Measurements from ENCODE around the gene ADAMTS3. TPM values are rescaled to one million over a fixed set of nuclear protein-coding genes. Genes with fewer than 3 reads are reported as not detected.

Gene ADAMTS3
- total RNA-seq, 2 donors from 2014 or later, result 1.2 to 2.8 TPM

GRCh38 chr4:72507860-72508419, 61.1 kb downstream of the ADAMTS3 start:
- no peaks in the 10 kb centered on the region for H3K36me3 ChIP-seq
- no peak overlapping the region for H3K4me3 ChIP-seq
- no peaks in the 10 kb centered on the region for H3K4me1 ChIP-seq
- H3K27me3 ChIP-seq, result no peaks in the 10 kb centered on the region
- H3K9me3 ChIP-seq, result peaks cover 0 to 9% of the 10 kb centered on the region in 2 donors
- no peak for DNase-seq (ENCODE audit: low spot score)
- H3K27ac ChIP-seq, result no peak overlapping the region
- no peak for TF ChIP-seq CTCF (IDR thresholded peaks at IDR 0.05)

- Histone ChIP-seq H3K4me1 (no peaks in the 10 kb centered on the region), H3K27ac (no peak overlapping the region), H3K27me3 (no peaks in the 10 kb centered on the region)
Observed at GRCh38 chr4:72507167-72507566, 61.9 kb downstream of the ADAMTS3 start.

GRCh38 chr4:72505314-72505744, 63.7 kb downstream of the ADAMTS3 start:
- TF ChIP-seq CTCF (IDR thresholded peaks at IDR 0.05), result peak; percentile 37 to 78
- peaks cover 0 to 14% of the 10 kb centered on the region in 2 donors for H3K9me3 ChIP-seq
- no peaks in the 10 kb centered on the region for H3K27me3 ChIP-seq
- no peaks in the 10 kb centered on the region for H3K36me3 ChIP-seq
- no peak for DNase-seq (ENCODE audit: low spot score)
- H3K27ac ChIP-seq, result no peak overlapping the region
- H3K4me1 ChIP-seq, result no peaks in the 10 kb centered on the region
- no peak overlapping the region for H3K4me3 ChIP-seq

More at GRCh38 chr4:72507167-72507566, 61.9 kb downstream of the ADAMTS3 start:
- DNase-seq (ENCODE audit: low spot score), result no peak
- no peak for TF ChIP-seq CTCF (IDR thresholded peaks at IDR 0.05)
- H3K9me3 ChIP-seq, result peaks cover 0 to 9% of the 10 kb centered on the region in 2 donors
- no peak overlapping the region for H3K4me3 ChIP-seq
- H3K36me3 ChIP-seq, result no peaks in the 10 kb centered on the region

GRCh38 chr4:72500214-72500613, 68.8 kb downstream of the ADAMTS3 start:
- H3K27me3 ChIP-seq, result no peaks in the 10 kb centered on the region
- no peak for TF ChIP-seq CTCF (IDR thresholded peaks at IDR 0.05)
- H3K27ac ChIP-seq, result no peak overlapping the region
- H3K36me3 ChIP-seq, result no peaks in the 10 kb centered on the region
- no peak overlapping the region for H3K4me3 ChIP-seq
- no peak for DNase-seq (ENCODE audit: low spot score)
- H3K4me1 ChIP-seq, result no peaks in the 10 kb centered on the region
- peaks cover 0 to 16% of the 10 kb centered on the region in 2 donors for H3K9me3 ChIP-seq

- no peak for TF ChIP-seq CTCF (IDR thresholded peaks at IDR 0.05)
- Histone ChIP-seq H3K27ac (no peak overlapping the region), H3K9me3 (peaks cover 0 to 24% of the 10 kb centered on the region in 2 donors), H3K4me1 (no peaks in the 10 kb centered on the region), H3K27me3 (no peaks in the 10 kb centered on the region), H3K4me3 (no peak overlapping the region), H3K36me3 (no peaks in the 10 kb centered on the region)
- no peak for DNase-seq (ENCODE audit: low spot score)
Observed at GRCh38 chr4:72496119-72496518, 72.9 kb downstream of the ADAMTS3 start.

- no peak for DNase-seq (ENCODE audit: low spot score)
- no peaks in the 10 kb centered on the region for H3K36me3 ChIP-seq
- no peaks in the 10 kb centered on the region for H3K4me1 ChIP-seq
- H3K9me3 ChIP-seq, result peaks cover 0 to 11% of the 10 kb centered on the region in 2 donors
- no peaks in the 10 kb centered on the region for H3K27me3 ChIP-seq
- no peak overlapping the region for H3K27ac ChIP-seq
- no peak overlapping the region for H3K4me3 ChIP-seq
- TF ChIP-seq CTCF (IDR thresholded peaks at IDR 0.05), result no peak
Observed at GRCh38 chr4:72494156-72494555, 74.9 kb downstream of the ADAMTS3 start.

Data from right atrium auricular region (tissue), 2 donors.